Esophagus squamous epithelium (tissue), 4 donors: Measurements from ENCODE around the gene CLDN5.

Source experiments
- POLR2A ChIP-seq, 4 donors: fragments of 450-650 bp; IDR thresholded peaks; one replicate each; pipeline ENCODE4 v1.6.1; 2017; ENCODE audit warnings: antibody characterized with exemption in 4 of 4, mild to moderate bottlenecking in 4 of 4, moderate library complexity in 3 of 4
- TF ChIP-seq, protein P1 (sequence below), 6 experiments: fragments of 450-650 bp in 4 of 6; fragments of 200-600 bp in 2 of 6; sonication (generic) in 2 of 6; IDR thresholded peaks; one replicate each; pipeline ENCODE4 v1.5.1; 2016 to 2019; ENCODE audit warnings: antibody characterized with exemption in 6 of 6, mild to moderate bottlenecking in 4 of 6, moderate library complexity in 4 of 6

DNA sequence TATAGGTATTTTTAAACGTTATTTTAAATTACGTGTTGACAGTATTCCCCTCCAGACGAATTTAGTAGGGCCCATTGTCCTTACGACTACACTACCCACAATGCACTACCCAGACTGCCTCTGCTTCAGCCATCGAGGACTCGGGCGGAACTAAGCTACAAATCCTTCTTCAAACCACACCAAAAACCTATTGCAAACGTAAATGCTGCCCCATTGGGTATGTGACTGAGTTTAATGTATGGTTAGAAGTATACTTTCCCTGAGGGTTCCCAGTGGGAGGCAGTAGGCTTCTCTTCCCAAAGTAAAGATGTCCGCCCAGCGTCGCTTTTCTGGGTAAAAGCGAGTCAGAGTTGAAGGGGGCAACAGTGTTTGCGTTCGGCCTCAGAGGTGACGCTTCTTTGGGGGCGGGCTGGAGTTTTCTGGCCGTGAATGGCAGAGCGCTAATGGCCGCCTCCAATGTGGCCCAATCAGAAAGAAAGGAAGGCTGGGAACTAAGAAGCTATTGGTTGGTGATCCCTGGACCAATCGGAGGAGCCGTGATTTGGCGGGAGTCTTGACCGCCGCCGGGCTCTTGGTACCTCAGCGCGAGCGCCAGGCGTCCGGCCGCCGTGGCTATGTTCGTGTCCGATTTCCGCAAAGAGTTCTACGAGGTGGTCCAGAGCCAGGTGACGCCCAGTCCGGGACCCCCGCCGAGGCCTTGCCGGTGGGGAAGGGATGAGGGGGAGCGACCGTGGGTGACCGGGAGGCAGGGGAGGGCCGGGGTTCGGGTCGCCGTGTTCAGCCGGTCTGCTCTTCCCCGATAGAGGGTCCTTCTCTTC, 44.6 kb downstream of the CLDN5 start, which contains the start of gene CDC45:
- no peak for TF ChIP-seq POLR2A (IDR thresholded peaks at IDR 0.05)
- TF ChIP-seq, protein P1, sequence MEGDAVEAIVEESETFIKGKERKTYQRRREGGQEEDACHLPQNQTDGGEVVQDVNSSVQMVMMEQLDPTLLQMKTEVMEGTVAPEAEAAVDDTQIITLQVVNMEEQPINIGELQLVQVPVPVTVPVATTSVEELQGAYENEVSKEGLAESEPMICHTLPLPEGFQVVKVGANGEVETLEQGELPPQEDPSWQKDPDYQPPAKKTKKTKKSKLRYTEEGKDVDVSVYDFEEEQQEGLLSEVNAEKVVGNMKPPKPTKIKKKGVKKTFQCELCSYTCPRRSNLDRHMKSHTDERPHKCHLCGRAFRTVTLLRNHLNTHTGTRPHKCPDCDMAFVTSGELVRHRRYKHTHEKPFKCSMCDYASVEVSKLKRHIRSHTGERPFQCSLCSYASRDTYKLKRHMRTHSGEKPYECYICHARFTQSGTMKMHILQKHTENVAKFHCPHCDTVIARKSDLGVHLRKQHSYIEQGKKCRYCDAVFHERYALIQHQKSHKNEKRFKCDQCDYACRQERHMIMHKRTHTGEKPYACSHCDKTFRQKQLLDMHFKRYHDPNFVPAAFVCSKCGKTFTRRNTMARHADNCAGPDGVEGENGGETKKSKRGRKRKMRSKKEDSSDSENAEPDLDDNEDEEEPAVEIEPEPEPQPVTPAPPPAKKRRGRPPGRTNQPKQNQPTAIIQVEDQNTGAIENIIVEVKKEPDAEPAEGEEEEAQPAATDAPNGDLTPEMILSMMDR (IDR thresholded peaks at IDR 0.05) = no peak
